GM19099 (cell line): Measurements from ENCODE around the gene ATIC.

ENCODE experiments used
- POLR2A ChIP-seq: IDR thresholded peaks from 3 replicates; pipeline ENCODE4 v1.6.1; 2011; ENCODE audit warnings: low read depth; ENCODE audit not compliant: insufficient read length; ENCODE audit errors: extremely low read depth

ATIC gene

GRCh38 chr2:215299337-215299859 lies 12.5 kb upstream of the ATIC start:
- no peak for TF ChIP-seq POLR2A

GRCh38 chr2:215301994-215302393 lies 9.9 kb upstream of the ATIC start:
- no peak for TF ChIP-seq POLR2A

DNA sequence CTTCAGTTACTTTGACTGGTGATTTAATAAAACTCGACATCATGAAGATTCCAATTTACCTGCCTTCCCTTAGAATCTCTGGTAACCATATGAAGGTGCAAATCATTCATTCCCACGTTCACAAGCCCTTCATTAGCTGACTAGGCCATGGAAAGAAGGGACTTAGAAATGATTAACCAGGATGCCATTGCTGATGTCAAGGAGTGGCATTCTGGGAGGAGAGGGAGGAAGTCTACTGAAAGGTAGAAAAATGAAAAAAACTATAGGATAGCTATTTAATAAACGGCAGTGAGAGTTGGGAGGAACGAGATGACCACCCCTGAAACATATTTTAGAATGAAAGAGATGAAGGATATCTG lies 1.4 kb downstream of the ATIC start:
- TF ChIP-seq POLR2A, result no peak

- TF ChIP-seq POLR2A, result no peak
These were observed 3.0 kb downstream of the ATIC start for GRCh38 chr2:215314896-215315295.

GRCh38 chr2:215315301-215315700 lies 3.4 kb downstream of the ATIC start:
- TF ChIP-seq POLR2A, result no peak

DNA sequence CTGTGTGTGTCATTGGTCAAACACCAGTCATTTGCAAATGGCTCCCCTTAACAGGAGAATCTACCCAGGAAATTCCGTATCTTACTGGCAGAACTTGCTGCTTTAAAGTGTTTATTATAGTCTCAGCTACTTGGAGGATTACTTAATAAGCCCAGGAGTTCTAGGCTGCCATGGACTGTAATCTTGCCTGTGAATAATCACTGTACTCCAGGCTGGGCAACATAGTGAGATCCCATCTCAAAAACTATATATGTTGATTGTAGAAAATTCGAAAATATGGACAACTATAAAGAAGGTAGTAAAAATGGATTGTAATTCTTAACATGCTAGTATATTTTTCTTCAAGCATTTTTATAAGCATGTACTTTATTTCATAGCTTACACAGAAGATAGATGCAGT lies 4.5 kb downstream of the ATIC start:
- TF ChIP-seq POLR2A, result no peak

GRCh38 chr2:215319500-215319899 lies 7.6 kb downstream of the ATIC start:
- TF ChIP-seq POLR2A, result no peak

GRCh38 chr2:215320102-215320501 lies 8.2 kb downstream of the ATIC start:
- no peak for TF ChIP-seq POLR2A

DNA sequence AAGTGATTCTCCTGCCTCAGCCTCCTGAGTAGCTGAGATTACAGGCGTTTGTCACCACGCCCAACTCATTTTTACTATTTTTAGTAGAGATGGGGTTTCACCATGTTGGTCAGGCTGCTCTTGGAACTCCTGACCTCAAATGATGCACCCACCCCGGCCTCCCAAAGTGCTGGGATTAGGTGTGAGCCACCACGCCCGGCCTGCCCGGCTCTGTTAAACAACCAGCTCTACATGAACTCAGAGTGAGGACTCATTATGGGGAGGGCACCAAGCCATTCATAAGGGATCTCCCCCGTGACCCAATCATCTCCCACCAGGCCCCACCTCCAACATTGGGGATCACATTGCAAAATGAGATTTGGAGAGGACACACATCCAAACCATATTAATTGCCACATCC lies 8.8 kb downstream of the ATIC start:
- no peak for TF ChIP-seq POLR2A

DNA sequence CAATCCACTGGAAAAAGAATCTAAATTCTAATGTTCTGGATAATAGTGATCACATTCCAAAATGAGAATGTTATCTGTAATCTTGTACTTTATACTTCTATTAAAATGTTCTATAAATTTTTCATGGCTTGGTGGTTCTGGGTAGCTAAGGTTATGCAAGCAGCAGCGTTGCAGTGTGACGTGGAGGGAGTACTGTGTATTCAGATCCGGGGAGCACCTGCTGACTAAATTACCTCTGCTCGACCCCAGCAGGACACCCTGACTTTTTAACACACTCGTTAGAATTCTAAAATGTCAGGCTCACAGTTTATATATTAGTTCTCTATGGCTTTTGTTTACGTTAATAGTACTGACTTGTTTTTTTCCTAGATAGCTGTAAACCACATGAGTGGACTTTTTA lies 13.0 kb downstream of the ATIC start:
- TF ChIP-seq POLR2A, result no peak

GRCh38 chr2:215328066-215328465 lies 16.2 kb downstream of the ATIC start:
- TF ChIP-seq POLR2A, result no peak

- TF ChIP-seq POLR2A, result no peak
These were observed 21.2 kb downstream of the ATIC start for GRCh38 chr2:215332872-215333595.

DNA sequence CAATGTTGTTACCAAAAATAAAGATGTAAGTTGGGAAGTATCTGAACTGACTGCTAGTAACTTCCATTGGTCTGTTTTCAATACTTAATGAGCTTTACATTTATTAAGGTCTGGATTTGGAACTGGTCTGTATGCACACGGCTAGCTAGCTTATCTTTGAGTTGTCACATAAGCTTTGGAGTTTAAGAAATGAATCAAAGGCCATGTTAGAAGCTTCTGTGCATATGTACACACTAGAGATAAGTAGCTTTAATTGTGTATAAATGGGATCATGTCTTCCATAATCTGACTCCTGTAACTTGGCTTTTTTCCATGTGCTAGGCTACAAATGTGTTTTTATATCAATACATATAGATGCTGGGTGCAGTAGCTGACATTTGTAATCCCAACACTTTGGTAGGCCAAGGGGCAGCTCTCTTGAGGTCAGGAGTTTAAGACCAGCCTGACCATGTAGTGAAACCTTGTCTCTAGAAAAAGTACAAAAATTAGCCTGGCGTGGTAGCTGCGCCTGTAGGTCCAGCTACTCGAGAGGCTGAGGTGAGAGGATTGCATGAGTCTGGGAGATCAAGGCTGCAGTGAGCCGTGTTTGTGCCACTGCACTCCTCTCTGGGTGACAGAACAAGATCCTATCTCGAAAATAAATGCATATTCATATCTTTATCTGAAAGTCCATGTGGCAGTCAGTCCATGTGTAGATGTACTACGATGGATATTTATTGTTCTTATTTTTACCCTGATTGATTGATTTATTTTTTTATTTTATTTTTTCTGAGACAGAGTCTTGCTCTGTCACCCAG lies 27.2 kb downstream of the ATIC start:
- TF ChIP-seq POLR2A, result no peak

GRCh38 chr2:215347878-215348277 lies 36.0 kb downstream of the ATIC start:
- no peak for TF ChIP-seq POLR2A

DNA sequence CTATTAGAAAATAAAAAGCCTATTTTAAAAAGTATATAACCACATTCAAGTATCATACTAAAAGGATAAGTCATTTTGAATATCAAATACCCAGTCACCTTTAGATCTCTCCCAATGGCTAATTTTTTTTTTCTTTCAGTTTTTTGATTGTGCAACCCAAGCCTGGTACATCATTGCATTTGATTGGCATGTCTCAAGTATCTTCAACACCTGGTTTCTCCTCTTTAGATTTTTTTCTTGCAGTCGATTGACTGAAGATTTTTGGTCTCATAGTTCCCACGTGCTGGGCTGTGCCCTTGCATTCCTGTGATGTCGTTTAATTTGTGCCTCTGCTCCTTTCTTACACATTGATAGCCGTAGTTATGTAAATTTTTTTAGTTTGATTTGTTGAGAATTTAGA lies 40.7 kb downstream of the ATIC start:
- no peak for TF ChIP-seq POLR2A
